Fibroblast of the conjunctiva (primary cell): ENCODE results near the gene FBXL14.

ENCODE experiments used
- DNase-seq: peaks from one replicate; pipeline ENCODE4 v3.0.0-alpha.2; 2010; ENCODE audit warnings: low read depth

The FBXL14 gene

GRCh38 chr12:1532375-1533165, 61.8 kb downstream of the FBXL14 start:
- DNase-seq, result no peak

- DNase-seq, result no peak
Observed at GRCh38 chr12:1531654-1532374, 62.6 kb downstream of the FBXL14 start.

GRCh38 chr12:1531153-1531653, 63.2 kb downstream of the FBXL14 start:
- DNase-seq, result no peak

- DNase-seq, result no peak
Observed at GRCh38 chr12:1530592-1531152, 63.7 kb downstream of the FBXL14 start.

GRCh38 chr12:1529862-1530591, 64.4 kb downstream of the FBXL14 start:
- DNase-seq, result no peak

- DNase-seq, result no peak
Observed at GRCh38 chr12:1529228-1529861, 65.0 kb downstream of the FBXL14 start.

GRCh38 chr12:1528791-1529190, 65.6 kb downstream of the FBXL14 start:
- DNase-seq, result no peak

GRCh38 chr12:1527789-1528188, 66.6 kb downstream of the FBXL14 start:
- DNase-seq, result no peak

GRCh38 chr12:1525858-1526257, 68.5 kb downstream of the FBXL14 start:
- DNase-seq, result no peak

- DNase-seq, result no peak
Observed at GRCh38 chr12:1523558-1524050, 70.8 kb downstream of the FBXL14 start.

- DNase-seq, result no peak
Observed at GRCh38 chr12:1523046-1523445, 71.3 kb downstream of the FBXL14 start.

- no peak for DNase-seq
Observed at GRCh38 chr12:1519642-1520041, 74.7 kb downstream of the FBXL14 start.

GRCh38 chr12:1518591-1519516, 75.5 kb downstream of the FBXL14 start:
- DNase-seq, result peak; percentile 63

- DNase-seq, result no peak
Observed at GRCh38 chr12:1517734-1518525, 76.5 kb downstream of the FBXL14 start.

- DNase-seq, result peak; percentile 79
Observed at GRCh38 chr12:1517007-1517406, 77.4 kb downstream of the FBXL14 start.
